G401.6 (cell line): ENCODE measurements around the gene MEIS2.

Experiments used
- FAIRE-seq: peaks from 2 replicates; lab custom pipeline; 2012; peaks lifted over from hg19 to GRCh38; lab: Jason Lieb, UNC

MEIS2 gene

DNA sequence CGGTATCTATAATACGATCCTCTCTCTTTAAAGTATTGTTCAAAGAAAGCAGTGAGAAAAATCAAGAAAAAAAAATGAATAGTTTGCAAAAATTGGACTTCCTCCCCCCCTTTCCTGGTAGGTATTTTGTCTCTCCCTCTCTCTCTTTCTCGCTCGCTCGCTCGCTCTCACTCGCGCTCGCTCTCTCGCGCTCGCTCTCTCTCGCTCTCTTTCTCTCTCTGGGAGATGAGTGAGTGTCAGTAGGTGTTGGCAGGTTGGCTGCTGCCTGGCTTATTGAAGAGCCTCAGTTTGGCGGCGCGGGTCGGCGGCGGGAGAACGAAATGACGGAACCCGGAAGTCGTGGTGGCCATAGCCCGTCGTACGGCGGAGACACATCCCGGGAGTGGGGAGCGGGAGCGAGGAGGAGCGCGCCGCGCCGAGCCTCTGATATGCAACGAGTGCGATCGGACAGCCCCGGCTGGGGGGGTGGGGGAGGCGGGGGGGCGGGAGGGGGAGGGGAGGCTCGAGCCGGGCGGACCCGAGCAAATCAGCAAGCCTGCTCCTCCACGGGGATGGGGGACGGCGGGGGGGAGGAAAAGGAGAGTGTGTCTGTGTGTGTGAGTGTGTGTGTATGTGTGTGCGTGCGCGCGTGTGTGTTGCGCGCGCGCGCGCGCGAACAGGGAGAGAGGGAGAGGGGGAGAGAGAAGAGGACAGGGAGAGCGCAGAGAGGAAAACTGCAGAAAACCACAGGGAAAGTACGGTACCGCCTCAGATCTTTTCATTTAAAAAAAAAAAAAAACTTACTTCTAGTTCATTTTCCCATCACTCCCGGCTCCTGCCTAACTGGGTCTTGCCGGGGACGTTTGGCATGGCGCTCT lies at the start of gene MEIS2:
TSS of gene MEIS2 (minus strand) at position 441 of the 857 bp plus-strand sequence. CDS start 1,083 bp downstream, outside the sequence.
- no peak for FAIRE-seq

DNA sequence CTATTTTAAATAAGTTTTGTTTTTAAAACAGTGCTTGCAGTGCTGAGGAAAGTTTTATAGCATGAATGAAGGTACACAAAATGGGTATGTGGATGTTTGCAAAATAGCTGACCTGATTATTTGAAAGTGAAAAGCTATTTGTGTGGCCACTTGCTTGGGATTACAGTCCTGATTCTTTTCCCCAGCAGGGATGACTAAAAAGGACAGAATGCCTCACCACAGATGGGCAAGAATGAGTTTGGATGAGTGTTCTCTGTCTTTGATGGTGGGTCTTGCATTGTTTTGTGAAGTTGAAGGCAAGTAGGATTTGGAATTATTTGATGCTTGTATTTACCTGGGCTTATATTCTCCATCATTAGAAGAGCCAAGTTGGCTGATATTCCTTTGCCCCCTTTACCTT lies 48.8 kb upstream of the MEIS2 start:
- FAIRE-seq = no peak

DNA sequence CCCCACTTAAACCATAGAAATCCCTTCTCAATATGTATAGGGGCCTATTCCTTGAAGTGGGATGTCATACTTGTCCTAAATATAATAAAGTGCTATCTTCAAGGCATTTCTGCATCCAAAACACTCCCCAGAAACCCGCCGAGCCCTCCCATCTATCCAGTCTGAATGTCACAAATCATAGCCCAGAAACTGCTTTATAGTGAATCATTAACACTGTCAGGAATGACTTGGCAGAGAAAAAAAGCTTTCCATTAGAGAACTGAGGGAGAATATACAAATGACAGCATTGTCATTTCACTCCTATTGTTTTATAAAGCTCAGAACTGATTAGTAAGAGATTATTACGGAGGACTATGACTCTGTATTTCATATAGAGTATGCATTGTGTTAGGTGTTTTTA lies 48.4 kb upstream of the MEIS2 start:
- FAIRE-seq = no peak

DNA sequence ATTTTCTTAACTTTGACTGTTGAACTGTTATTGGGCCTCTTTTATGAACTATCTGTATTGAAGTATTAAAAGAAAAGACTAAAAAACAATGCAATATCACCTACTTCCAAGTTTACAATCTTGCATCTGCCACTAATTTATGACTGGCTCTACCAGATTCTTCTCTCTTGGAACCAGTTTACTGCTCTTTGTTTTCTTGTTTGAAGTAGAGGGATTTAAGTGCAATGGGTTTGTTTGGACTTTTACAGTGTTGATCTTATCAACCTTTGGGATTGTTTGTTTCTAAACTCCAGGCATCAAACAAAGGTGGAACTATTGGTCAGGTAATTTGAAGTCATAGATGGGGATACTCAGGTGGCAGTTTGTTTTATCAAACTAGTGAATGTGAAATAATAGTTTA lies 43.0 kb upstream of the MEIS2 start:
- no peak for FAIRE-seq

DNA sequence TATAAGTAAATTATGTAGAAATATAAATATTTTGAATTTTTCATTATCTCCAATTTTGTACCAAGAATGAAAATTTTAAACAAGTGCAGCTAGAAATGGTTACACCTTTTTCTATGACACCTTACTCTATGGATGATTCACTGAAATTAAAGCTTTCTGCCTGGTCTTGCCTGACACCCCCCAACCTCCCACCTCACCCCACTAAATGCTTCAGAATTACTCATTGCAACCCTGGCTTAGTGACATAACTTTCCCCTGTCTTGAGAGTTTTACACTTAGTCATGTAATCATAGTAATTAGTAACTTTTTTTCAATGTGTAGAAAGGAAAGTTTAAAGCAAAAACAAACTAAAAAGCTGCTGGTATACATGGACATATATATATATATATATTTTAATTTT lies 42.0 kb upstream of the MEIS2 start:
- FAIRE-seq = no peak

DNA sequence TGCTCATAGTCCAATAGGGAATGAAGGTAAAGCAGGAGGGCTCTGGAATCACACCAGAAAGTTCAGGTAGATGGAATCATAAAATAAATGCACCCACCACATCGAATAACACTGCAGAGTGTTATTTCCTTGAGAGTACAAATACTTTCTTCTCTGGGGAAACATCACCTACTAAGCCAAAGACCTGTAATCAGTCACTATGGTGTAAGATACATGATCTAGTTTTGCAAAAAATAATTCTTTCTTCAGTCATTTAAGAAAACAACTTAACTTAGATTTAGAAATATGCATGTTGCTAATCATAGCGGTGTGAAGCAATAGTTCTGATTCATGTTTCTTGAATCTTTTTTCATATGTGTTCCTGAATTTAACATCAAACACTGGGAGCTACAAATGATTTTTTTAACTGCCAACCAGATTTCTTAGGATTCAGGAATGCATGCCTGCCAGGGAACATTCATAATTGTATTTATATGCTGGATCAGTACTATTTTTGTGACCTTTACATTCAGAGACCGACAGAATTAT lies 40.2 kb upstream of the MEIS2 start:
- FAIRE-seq = no peak

DNA sequence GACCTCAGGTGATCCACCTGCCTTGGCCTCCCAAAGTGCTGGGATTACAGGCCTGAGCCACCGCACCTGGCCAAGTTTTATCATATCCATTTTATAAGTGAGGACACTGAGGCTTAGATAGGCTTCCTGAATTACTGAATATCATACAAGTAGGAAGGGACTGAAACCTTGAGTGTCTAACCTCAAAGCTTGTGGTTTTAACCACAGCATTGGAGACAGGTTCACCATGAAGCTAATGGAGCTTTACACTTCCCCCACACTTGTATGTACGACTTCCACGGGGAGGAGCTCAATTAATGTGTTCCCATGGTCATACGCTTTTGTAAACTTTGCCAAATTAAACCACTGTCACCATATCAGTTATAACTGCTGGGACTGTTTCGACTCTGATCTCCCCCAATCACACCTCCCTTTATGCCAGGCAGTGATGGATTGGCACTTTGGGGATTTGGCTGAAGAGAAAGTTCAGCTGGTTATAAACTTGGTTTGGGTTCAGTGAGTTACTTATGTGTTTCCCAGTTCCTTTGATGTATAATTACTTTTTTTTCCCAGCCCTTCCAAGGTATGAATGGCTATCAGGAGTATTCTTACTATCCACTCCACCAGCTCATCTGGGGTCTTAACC lies 38.4 kb upstream of the MEIS2 start:
- FAIRE-seq = no peak

DNA sequence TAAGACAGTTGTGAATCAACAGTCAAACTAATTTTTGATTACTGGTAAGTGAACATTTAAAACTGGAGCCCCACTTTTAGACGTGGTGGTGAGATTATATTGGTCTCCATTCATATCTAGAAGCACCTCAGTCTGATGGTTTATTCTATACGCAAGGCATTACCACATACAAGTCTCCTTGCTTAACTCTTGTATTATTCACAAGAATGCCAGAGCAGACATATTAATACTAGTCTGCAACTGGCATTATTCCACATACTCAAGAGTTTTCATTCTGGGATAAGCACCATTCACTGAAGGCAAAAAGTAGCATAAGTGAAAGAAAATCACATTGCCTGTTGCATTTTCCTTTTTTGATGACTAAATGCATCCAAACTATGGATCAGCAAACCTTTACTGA lies 36.9 kb upstream of the MEIS2 start:
- FAIRE-seq = no peak

DNA sequence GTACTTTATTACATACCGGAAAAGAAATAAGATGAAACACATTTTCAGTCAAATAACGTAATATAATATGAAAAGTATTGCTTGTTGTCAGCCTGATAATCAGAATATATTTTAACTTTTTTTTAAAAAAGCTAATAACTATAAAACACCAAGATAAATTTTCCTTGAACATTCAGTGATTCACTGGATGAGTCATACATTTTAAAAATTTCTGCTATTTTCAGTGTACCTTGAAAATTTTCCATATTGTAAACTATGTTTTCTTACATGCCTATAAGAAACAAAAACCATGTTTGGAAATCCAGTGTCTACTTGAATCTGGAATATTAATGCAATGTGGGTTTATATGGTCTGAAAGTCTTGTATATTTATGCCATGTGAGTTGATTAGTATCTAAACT lies 36.3 kb upstream of the MEIS2 start:
- no peak for FAIRE-seq

DNA sequence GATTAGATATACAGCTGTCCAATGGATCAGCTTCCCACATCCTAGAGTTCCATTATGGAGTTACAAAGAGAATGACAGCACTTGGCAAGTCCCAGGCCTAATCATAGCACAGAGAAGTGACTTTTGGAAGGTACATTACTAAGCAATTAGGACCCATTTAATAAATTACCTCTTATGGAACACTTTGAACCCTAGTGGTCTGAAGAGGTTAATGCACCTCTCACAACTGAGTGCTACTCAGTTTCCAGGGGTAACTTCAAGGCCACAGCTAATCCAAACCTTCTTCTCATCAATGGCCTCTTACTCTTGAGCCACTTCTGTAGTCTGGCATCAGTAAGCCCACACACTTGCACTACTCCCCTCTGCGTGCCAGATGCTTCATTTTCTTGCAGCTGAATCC lies 34.9 kb upstream of the MEIS2 start:
- peak; percentile 67 for FAIRE-seq

DNA sequence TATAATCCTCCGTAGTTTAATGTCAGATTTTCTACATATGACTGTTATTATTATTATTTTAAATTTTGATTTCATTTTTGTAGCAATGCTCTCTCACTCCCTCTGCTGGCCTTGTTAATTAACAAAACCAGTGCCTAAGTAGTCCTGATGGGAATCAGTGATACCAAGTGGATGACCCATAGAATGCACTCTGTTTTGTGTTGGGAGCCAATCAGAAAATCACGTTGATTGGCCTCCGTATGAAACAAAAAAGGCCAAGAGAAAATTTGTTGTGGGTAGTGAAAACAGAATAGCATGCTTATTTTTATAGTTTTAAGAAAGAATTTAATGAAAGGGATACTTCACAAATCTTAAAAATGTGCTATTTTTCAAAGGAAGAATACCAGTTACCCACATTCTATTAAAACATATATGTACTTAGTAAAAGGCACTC lies 34.4 kb upstream of the MEIS2 start:
- FAIRE-seq = peak; percentile 93

DNA sequence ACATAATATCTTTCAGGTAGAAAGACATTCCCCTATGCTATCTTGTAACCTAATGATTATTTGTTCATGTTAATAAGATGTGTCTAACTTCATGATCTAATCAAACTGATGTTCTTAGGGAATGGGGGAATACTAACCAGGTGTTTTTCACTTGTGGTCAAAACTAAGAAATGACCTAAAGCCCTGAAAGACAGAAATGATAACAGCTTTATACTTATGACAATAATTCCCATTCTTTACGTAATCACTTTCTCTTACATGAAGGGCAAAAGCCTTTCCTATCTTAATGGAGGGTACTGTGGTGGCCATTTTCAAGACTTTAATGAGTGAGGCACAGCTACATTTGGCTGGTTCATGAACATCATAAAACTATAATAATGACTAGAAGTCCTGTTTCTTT lies 33.9 kb upstream of the MEIS2 start:
- FAIRE-seq = peak; percentile 8

DNA sequence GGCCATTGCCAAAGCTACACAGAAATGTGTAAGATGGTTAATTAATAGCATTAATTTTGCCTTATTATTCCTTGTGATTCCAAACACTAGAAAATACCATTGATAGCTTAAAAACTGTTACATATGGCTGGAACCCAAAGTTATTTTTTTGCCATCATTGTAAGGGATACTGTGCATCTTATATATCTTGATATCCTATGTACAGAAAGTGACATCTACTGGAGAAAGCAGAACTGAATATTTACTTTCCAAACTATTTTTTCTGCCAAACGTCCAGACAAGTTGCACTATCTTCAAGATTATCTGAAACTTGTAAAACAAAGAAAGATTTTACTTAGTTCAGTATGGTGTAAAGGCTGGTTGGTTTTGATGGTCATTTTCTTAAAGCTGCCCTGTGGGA lies 33.3 kb upstream of the MEIS2 start:
- peak; percentile 95 for FAIRE-seq

DNA sequence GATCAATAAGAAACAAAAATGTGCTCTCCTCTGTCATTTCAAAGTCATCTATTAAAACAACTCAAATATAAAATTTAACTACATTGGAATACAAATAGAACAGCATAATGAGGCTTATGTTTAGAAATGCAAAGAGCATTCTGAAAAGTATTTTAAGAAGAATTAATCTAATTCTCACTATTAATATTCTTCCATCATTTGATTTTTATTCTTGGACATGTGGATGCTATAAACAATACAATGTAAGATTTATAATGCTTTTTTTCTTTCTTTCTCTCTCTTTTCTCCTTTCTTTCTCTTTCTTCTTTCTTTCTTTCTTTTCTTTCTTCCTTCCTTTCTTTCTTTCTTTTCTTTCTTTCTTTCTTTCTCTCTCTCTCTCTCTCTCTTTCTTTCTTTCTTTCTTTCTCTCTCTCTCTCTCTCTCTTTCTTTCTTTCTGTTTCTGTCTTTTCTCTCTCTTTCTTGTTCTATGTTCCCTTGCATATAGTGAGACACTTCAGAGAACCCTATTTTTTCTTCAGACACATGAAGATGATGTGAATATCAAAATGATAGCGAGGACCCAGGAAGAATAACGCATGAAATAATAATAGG lies 32.6 kb upstream of the MEIS2 start:
- FAIRE-seq = no peak

DNA sequence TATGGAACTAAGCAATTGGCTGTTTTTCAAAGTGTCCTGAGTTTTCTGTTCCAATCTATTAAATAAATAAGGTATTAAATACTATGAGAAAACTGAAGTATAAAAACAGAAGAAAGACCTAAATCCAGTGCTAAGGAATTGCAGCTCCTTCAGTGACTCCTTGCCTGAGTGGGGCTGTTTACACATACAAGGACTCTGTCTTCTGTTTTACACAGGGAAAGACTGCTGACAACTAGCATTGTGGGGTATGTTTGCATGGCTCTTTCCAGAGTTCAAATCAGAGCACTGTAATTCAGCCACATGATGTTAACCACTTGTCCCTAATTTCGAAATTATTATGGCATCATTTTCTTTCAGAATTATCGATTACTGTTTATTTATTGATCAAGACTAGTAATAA lies 31.3 kb upstream of the MEIS2 start:
- peak; percentile 45 for FAIRE-seq

DNA sequence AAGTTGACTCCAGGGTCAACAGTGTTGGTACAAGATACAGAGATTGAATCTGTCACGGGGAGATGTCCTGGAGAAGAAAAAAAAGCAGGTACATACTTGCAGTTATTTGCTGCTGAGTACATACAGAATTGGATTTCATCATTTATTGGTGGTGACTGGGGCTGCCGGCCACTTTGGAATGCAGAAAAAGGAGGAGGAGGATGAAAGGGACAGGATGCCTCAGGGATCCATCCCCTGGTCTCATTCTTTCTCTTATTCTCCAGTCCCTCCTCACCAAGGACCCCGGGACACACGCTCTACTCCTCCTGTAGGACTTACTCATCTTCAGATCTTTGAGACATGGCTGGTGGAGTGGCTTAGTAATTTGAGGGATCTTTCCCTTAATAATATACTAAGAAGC lies 30.0 kb upstream of the MEIS2 start:
- FAIRE-seq = no peak

DNA sequence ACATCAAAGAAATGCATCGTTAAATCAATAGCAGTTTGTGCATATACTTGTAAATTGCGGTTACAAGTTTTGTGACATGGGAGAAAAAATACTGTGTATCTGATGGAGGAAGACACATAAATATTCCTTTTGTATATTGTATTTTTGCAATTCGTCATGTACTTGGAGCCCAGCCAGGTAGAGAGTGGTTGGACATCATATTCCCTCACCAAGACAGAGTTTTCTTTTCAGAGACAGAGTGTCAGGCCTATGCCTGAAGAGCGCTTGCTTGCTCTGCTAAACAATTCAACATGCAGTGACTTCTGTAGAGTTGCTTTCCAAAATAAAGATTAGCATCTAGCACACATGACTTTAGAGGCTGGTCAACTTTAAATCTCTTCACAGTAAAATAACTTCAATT lies 24.8 kb upstream of the MEIS2 start:
- FAIRE-seq = no peak

DNA sequence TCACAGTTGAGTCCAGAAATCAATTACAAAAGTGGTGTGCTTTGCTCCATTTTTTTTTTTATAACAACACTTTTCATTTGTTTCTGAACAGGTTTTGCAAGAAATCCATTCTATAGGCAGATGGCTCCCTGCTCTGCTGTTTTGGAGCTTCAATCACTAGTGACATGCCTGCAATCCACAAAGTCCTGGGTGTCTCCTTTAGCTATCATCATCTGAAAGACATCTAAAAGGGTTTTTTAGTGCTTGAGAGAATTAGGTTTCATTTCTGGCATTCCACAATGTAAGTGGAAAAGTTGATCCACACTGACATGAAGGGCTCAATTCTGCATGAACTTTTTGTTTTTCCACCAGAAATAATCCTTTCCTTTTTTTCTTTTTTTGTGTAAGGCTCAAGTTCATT lies 24.0 kb upstream of the MEIS2 start:
- no peak for FAIRE-seq

DNA sequence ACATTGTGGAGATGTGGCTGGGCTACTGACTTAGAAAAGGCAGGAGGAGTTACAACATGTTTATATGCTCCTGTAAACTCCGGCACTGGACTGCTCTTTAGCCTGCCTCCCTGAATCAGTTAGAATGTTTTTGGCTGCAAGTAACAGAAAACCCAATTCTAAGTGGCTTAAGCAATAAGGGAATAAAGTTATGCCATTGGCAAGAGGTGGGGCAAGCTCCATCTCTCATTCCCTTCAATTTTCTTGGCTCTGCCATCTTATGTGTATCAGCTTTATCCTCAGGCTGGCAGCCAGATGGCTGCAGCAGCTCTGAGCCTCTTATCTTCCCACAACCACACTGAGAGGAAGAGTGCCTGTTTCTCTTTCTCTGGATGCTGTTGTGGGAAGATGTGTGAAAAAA lies 22.4 kb upstream of the MEIS2 start:
- no peak for FAIRE-seq

DNA sequence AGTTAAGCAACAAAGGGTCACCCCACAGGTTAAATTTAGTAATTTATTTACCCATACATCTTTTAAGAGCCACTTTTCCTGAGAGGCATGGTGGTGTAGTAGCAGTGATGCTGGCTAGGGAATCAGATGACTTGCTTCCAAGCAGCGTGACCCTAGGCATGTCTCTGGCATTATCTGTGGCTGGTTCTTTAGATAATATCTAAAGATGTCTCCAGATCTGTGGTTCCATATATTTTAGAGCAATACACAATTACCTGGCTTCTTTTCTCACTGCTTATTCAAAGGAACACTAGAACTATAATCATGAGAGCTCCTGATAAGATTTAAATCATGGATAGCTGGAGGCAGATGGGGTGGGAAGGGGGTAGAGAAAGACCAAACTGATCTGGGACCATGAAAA lies 21.1 kb upstream of the MEIS2 start:
- FAIRE-seq = no peak

DNA sequence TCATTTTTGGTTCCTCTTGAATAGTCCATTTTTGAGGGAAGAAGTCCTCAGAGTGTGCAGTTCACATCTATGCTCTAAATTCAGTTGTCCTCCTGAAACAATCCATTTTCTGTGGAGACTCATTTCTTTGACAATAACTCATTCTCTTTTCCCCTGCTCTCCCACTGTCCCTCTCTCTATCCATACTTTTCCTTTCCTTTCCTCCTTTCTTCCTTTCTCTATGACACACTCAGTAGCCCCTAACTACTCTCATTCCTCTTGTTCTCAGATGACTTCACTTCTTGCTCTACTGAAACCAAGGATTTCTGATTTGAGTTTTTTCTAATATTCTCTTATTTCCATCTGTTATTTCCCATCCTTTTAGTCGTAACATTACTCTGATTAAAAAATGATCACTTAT lies 16.7 kb upstream of the MEIS2 start:
- no peak for FAIRE-seq

DNA sequence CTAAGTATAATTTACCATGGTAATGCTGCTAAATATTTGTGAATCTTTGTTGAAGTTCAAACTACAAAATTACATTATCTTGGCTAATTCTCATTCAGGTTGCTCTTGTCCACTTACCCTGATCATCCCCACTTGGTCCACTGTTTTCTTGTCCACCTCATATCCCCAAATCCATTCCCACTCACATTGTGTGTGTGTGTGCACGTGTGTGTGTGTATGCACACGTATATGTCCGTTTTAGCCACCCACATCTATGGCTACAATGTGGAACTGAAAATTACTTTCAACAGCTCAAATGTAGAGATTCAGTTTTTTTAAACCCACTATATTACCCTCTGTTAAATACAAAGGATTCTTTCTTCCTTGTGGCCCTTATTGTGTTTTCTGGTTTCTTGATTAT lies 15.2 kb upstream of the MEIS2 start:
- FAIRE-seq = no peak

DNA sequence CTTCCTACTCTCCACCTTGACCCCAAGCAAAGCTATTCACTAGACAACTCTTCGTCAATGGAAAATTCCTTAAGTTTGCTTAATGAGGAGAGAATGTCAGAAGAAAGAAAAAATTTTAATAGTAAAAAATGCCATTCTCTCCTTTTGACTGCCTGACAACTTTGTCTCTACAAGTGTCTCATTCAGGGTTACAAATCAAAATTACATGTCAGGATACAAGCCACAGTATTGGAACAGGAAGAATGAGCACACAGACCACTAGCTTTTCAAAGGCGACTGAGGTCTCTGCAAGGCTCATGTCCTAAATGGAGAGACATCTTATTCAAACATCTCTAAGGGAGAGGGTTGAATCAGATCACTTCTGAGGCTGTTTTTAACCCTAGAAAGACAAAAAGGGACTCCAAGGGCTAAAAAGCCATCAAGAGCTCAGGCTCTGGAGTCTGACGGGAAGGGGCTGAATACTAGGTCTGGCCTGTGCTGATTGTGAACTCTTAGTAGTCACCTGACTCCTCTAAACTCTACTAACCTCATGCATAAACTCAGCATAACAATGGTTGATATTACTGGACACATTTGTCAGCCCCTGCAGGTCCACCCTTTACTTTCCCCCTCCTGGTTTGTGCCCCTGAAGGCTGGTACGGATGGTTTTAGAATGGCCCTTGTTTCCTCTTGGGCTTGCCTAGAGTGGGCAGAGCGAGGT lies 12.8 kb upstream of the MEIS2 start:
- FAIRE-seq = no peak
